Stimulated activated CD8-positive, alpha-beta memory T cell treated with anti-CD3 and anti-CD28 coated beads, Interleukin-12 subunit alpha, Interleukin-12 subunit beta, amount 100 ng/mL, for 4 hours (primary cell): ENCODE measurements around the gene PGAP3.
"Not testable (repeated sequence)": the region's sequence is repeated elsewhere in the genome, so short reads cannot be mapped to it uniquely, and the experiment has no call there.

Experiments used
- DNase-seq: peaks from one replicate; pipeline ENCODE4 v3.0.0-alpha.2; 2020; ENCODE audit warnings: low read depth

Gene PGAP3

GRCh38 chr17:39715375-39716072 is 27.7 kb upstream of the PGAP3 start:
- no peak for DNase-seq

GRCh38 chr17:39714234-39714633 is 26.4 kb upstream of the PGAP3 start:
- no peak for DNase-seq

- no peak for DNase-seq
Measured at GRCh38 chr17:39711851-39712250, 24.0 kb upstream of the PGAP3 start.

GRCh38 chr17:39711071-39711470 is 23.2 kb upstream of the PGAP3 start:
- DNase-seq = not testable (repeated sequence)

GRCh38 chr17:39709998-39710964 is 22.4 kb upstream of the PGAP3 start:
- no peak for DNase-seq

- DNase-seq = no peak
Measured at GRCh38 chr17:39709319-39709997, 21.6 kb upstream of the PGAP3 start.

- DNase-seq = no peak
Measured at GRCh38 chr17:39706921-39707337, 19.1 kb upstream of the PGAP3 start.

GRCh38 chr17:39706383-39706782 is 18.5 kb upstream of the PGAP3 start:
- no peak for DNase-seq

GRCh38 chr17:39705786-39706348 is 18.0 kb upstream of the PGAP3 start:
- no peak for DNase-seq

GRCh38 chr17:39704821-39705551 is 17.1 kb upstream of the PGAP3 start:
- DNase-seq = no peak

- no peak for DNase-seq
Measured at GRCh38 chr17:39703913-39704312, 16.1 kb upstream of the PGAP3 start.

GRCh38 chr17:39702901-39703893 is 15.3 kb upstream of the PGAP3 start:
- no peak for DNase-seq

GRCh38 chr17:39701784-39702422 is 14.0 kb upstream of the PGAP3 start:
- no peak for DNase-seq

GRCh38 chr17:39701012-39701783 is 13.3 kb upstream of the PGAP3 start:
- DNase-seq = no peak

GRCh38 chr17:39700148-39700987 is 12.5 kb upstream of the PGAP3 start:
- no peak for DNase-seq

GRCh38 chr17:39699818-39700147 is 11.9 kb upstream of the PGAP3 start, which contains the start of gene ERBB2:
Gene ERBB2 (plus strand): TSS chr17:39700064. CDS start chr17:39700239, 175 bp downstream.
- no peak for DNase-seq

- not testable (repeated sequence) for DNase-seq
Measured at GRCh38 chr17:39699157-39699817, 11.4 kb upstream of the PGAP3 start.
